Stimulated activated CD8-positive, alpha-beta memory T cell treated with anti-CD3 and anti-CD28 coated beads, Interleukin-12 subunit alpha, Interleukin-12 subunit beta, amount 100 ng/mL, for 24 hours (primary cell): ENCODE results near the gene SCGB1A1.

ENCODE experiments used
- DNase-seq: peaks from one replicate; pipeline ENCODE4 v3.0.0-alpha.2; 2020; ENCODE audit errors: extremely low read depth

The SCGB1A1 gene

DNA sequence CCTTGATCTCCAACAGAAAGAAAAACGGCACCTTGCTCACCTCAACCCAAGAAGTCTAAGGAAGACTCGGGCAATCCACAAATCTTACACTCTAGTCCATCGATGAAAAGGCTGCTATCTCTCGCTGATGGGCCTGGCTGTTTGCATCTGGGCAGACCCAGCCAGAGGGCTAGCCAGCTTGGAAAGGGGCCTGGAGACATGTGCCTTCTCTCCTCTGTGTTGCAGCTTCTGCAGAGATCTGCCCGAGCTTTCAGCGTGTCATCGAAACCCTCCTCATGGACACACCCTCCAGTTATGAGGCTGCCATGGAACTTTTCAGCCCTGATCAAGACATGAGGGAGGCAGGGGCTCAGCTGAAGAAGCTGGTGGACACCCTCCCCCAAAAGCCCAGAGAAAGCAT lies 3.2 kb downstream of the SCGB1A1 start:
- DNase-seq, result no peak

- no peak for DNase-seq
Measured at GRCh38 chr11:62423012-62423411, 4.2 kb downstream of the SCGB1A1 start.

GRCh38 chr11:62427630-62428233 lies 8.9 kb downstream of the SCGB1A1 start:
- no peak for DNase-seq

- DNase-seq, result no peak
Measured at GRCh38 chr11:62428871-62429560, 10.2 kb downstream of the SCGB1A1 start.

DNA sequence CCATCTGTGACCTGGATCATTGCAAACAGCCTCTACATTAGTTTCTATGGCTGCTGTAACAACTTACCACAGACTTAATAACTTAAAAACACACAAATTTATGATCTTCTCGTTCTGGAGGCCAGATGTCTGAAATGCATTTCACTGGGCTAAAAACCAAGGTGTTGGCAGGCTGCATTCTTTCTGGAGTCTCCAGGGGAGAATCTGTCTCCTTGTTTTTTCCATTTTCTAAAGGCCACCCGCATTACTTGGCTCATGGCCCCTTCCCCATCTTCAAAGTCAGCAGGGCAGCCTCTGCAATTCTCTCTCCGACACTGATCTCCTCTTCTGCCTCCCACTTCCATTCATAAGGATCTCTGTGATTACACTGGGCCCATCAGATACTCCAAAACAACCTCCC lies 11.6 kb downstream of the SCGB1A1 start:
- DNase-seq, result no peak

DNA sequence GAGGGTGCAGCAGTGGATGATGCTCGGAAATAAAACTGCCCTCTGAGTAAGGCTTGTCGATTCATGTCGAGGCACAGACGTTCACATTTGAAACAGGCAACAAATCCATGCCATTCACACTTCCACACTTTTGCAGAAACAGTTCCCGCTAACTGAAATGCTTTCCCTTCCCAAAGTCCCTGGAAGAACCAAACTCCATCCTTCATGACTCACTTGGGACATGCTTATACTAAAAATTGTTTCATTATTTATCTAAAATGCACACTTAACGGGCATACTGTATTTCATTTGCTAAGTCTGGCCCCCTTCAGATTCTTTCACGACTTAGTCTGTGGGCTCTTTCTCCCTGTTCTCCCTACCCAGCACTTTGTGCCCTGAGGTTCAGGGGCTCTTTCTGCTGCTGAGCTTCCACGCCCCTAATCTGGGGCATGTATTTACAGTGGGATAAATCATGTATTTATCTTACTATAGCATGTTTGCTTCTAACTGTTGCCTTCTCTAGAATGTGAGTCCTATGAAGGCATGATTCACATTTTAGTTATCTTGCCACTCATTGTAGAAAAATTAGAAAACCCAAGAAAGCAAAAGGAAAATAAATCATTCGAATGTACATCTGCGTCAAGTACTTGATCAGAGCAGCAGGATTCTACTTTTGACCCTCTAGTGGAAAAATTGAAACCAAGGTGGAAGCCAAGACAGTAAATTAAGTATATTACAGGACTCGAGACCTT lies 12.5 kb downstream of the SCGB1A1 start:
- no peak for DNase-seq

DNA sequence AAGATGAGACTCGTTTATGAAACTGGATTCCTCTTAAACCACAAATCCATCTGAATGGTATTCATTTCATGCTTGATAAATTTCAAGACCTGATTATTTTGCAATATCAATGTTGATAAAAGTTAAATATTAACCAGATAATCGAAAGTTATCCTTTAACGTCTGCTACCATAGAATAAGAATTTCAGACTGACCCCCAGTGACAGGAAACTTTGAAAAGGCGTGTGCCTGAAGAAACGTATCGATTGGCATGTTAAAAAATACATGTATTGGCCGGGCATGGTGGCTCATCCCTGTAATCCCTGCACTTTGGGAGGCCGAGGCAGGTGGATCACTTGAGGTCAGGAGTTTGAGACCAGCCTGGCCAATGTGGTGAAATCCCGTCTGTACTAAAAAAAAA lies 13.9 kb downstream of the SCGB1A1 start:
- no peak for DNase-seq

DNA sequence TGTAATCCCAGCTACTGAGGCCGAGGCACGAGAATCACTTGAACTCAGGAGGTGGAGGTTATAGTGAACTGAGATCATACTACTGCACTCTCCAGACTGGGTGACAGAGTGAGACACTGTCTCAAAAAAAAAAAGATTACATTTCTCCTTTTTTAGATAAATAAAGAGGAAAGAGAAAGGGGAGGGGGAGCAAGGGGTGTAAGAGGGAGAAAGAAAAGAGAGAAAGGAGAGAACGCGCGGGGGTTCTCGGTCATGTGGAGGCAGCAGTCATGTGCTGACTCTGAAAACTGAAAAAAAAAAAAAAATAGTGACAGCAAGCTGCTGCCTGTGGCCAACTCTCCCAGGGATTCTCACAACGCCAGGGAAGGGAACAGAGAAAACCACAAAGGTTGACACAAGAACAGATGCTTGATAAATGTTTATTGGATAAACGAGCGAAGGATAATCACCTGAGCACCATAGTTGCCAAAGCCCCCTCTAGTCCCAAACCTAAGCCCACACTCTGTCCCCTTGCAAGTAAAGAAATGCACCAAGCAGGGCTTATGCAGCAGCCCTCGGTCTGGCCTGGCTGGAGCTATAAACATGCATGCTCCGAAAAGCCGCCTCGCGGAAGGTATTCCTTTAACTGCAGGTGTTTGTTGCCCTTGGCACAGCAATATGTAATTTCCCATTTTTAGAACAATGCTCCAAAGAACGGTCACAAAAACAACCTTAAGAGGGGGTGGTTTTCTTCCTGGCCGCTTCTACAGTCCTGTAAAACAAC lies 14.5 kb downstream of the SCGB1A1 start:
- no peak for DNase-seq

GRCh38 chr11:62433904-62434276 lies 15.1 kb downstream of the SCGB1A1 start:
- DNase-seq, result no peak

- DNase-seq, result no peak
Measured at GRCh38 chr11:62435846-62436660, 17.2 kb downstream of the SCGB1A1 start.

- no peak for DNase-seq
Measured at GRCh38 chr11:62437616-62438015, 18.8 kb downstream of the SCGB1A1 start.

DNA sequence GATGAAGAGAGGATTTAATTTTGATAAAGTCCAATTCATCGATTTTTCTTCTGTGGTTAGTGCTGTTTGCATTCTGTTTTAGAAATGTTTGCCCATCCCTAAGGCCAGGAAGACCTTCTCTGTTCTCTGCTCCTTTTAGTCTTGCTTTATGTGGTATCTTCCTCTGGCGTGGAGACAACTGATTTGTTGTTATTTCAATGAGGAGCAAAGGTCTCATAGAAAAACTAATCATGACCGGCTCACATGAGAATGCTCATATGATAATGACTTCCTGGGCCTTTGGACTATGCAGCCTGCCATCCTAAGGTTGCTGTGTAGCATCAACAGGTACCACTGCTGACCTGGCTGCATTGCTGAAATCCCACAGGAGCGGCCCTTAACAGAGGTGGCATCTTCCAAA lies 19.8 kb downstream of the SCGB1A1 start:
- DNase-seq, result no peak

DNA sequence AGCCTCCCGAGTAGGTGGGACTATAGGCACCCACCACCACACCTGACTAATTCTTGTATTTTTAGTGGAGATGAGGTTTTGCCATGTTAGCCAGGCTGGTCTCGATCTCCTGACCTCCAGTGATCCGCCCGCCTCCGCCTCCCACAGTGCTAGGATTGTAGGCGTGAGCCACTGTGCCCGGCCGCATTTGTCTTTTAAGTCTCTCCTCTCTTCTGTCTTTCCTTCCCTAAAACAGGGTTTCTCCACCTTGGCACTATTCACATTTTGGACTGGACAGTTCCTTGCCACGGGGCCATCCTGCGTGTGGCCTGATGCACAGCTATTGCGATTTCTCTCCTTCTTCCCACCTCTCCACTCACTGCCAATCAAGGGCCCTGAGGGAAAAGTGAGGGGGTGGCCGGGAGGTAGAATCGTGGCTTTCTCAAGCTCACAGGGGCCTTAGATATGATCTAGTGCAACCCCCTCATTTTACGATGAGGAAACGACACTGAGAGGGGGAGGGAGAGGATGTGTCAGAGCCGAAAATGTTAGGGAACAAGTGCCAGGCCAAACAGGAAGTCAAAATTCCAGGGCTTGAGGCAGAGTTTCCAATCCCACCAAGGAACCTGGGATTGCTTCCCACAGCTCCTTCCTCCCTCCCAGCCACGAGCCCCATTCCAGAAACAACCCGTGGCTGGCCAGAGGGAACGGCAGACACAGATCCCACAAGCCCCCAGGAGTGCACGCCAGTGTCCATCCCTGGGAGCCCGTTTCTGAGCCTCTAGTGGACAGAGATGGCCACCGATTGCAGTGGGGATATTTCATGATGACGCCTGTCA lies 21.2 kb downstream of the SCGB1A1 start:
- no peak for DNase-seq

DNA sequence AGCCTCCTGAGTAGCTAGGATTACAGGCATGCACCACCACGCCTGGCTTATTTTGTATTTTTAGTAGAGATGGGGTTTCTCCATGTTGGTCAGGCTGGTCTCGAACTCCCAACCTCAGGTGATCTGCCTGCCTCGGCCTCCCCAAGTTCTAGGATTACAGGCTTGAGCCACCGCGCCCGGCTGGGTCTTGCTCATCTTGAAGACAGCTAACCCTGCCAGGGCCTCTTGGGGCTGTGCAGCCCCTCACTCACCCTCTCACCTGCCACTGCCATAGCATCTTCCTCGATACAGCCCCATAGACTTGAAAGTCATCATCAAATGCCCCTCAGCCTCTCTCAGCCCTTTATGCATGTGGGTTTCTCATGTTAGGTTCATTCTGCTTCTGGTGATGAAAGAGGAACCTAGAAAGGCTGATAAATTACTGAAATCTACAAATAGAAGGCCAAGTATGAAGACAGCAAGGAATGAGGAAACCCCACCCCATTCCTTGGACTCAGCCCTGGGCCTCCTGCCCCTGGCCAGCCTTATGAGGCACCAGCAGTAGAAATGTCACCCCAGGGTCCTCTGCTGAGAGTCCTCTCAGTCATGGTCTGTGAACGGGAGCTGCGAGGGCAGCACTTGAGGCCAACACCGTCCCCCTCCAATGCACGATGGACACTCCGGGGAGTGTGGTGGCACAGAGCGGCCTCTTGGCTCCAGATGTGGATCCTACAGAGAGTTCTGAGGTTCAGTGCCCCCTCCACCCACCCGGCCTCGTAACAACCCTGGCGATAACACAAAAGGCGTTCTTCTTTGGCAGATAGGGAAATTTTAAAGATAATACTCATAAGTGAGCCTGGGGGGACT lies 24.8 kb downstream of the SCGB1A1 start:
- no peak for DNase-seq

DNA sequence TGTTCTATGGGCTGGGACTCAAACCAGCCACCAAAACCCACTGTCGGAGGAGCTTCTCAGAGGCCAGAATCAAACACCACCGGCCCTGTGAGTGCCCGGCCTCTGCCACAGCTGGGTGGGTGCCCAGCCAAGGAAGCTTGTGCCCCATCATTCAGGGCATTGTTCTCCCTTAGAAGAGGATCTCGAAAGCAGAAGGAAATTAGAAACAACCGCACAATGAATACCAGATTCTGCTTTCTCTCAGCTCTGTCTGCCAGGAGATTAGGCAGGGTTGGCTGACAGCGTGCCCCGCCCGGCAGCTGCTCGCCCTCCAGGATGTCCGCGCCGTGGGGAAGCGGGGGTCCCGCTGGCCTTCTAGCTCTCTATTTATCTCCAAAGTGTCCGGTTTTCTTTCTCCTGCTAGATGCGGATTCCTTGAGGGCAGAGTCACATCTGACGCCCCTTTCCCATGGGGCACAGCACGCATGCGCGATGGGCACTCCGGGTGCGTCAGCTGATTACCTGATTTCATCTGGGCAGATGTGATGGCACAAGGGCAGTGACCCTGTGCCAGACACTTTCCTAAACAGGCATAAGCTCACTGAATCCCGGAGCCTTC lies 25.5 kb downstream of the SCGB1A1 start:
- no peak for DNase-seq

GRCh38 chr11:62444835-62445234 lies 26.0 kb downstream of the SCGB1A1 start:
- no peak for DNase-seq

DNA sequence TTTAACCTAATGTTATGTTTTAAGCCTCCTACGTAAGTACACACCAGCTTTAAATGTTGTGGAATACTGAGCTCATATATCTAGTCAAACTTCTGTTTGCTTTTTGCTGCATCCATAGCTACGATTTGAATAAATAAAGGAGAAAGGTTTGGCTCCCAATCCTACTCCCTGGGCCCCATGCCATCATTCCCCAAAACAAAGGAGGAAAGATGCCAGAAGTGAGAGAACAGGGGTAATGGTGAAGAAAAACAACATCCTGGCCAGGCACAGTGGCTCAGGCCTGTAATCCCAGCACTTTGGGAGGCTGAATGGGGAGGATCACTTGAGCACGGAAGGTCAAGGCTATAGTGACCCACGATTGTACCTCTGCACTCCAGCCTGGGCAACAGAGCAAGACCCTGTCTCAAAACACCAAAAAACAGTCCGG lies 26.5 kb downstream of the SCGB1A1 start:
- DNase-seq, result no peak

DNA sequence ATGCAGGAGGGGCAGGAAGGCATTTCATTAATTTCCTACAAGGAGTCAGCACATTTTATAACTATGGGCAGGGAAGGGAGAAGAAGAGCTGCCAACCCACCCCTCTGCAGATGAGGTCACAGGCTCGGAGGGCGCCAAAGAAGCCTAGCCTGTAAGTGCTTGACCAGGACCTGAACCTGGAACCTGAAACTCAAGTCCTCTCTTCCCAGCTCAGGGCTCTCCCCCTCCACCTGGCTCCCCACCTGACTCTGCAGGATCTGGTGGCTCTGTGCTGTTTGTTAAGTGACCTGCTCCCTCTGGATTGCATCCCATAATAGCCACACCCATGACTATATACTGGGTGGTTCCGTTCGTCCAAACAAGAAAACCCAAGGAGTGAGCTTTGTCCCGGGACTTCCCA lies 27.3 kb downstream of the SCGB1A1 start:
- no peak for DNase-seq

GRCh38 chr11:62449451-62449851 lies 30.6 kb downstream of the SCGB1A1 start:
- DNase-seq, result no peak
